GM12892 (cell line): Measurements from ENCODE around the gene MPC1.

ENCODE experiments used
- POLR2A ChIP-seq: IDR thresholded peaks from 2 replicates; pipeline ENCODE4 v1.6.1; 2011; ENCODE audit warnings: low read depth, low read length, control low read depth
- POLR2AphosphoS5 ChIP-seq: IDR thresholded peaks from 2 replicates; pipeline ENCODE4 v1.6.1; 2011; ENCODE audit warnings: low read depth, low read length, control low read depth
- TAF1 ChIP-seq: IDR thresholded peaks from 2 replicates; pipeline ENCODE4 v1.6.1; 2011; ENCODE audit warnings: low read depth, mild to moderate bottlenecking, control low read depth, low read length, borderline replicate concordance

GRCh38 chr6:166366921-166367320 lies 15.8 kb downstream of the MPC1 start:
- TF ChIP-seq POLR2A: no peak
- TF ChIP-seq POLR2AphosphoS5: no peak
- no peak for TF ChIP-seq TAF1
